Astrocyte (in vitro differentiated cells and primary cell): ENCODE results near the gene UQCR10. TPM values are rescaled to one million over a fixed set of nuclear protein-coding genes. Genes with fewer than 3 reads are reported as not detected.

ENCODE experiments used
- DNase-seq: peaks from one replicate; pipeline ENCODE4 v3.0.0-alpha.2; 2010; ENCODE audit warnings: low read depth
- FAIRE-seq: peaks from 2 replicates; lab custom pipeline; 2011; peaks lifted over from hg19 to GRCh38; lab: Jason Lieb, UNC
- H2AFZ ChIP-seq: 2 replicates; pipeline ENCODE4 v1.6.0; 2012; ENCODE audit warnings: low read depth, low read length, inconsistent platforms
- H3K27ac ChIP-seq: 2 replicates; pipeline ENCODE4 v1.5.1; 2011; ENCODE audit warnings: low read depth, low read length, inconsistent platforms
- H3K27me3 ChIP-seq: 2 replicates; pipeline ENCODE4 v1.6.0; 2011; ENCODE audit warnings: low read length, inconsistent platforms; ENCODE audit not compliant: insufficient read depth
- H3K36me3 ChIP-seq: 2 replicates; pipeline ENCODE4 v1.5.1; 2011; ENCODE audit warnings: low read length, inconsistent platforms; ENCODE audit not compliant: insufficient read depth
- H3K4me1 ChIP-seq: 2 replicates; pipeline ENCODE4 v1.5.1; 2011; ENCODE audit warnings: low read length, inconsistent platforms; ENCODE audit not compliant: insufficient read depth
- H3K4me2 ChIP-seq: 2 replicates; pipeline ENCODE4 v1.6.0; 2012; ENCODE audit warnings: low read length, inconsistent platforms
- H3K4me3 ChIP-seq: 2 replicates; pipeline ENCODE4 v1.5.1; 2011; ENCODE audit warnings: low read depth, mild to moderate bottlenecking, low read length, inconsistent platforms; ENCODE audit not compliant: insufficient read depth
- H3K79me2 ChIP-seq: 2 replicates; pipeline ENCODE4 v1.6.0; 2012; ENCODE audit warnings: mild to moderate bottlenecking, low read length, inconsistent platforms; ENCODE audit not compliant: insufficient read depth
- H3K9ac ChIP-seq: 2 replicates; pipeline ENCODE4 v1.6.0; 2012; ENCODE audit warnings: mild to moderate bottlenecking, low read length, inconsistent platforms
- H3K9me3 ChIP-seq: 2 replicates; pipeline ENCODE4 v1.5.1; 2012; ENCODE audit warnings: low read depth, mild to moderate bottlenecking, low read length, inconsistent platforms; ENCODE audit not compliant: insufficient read depth
- H4K20me1 ChIP-seq: 2 replicates; pipeline ENCODE4 v1.6.0; 2012; ENCODE audit warnings: low read length, inconsistent platforms; ENCODE audit not compliant: insufficient read depth
- H3K27ac Mint-ChIP-seq: one replicate; pipeline ENCODE4 v1.8.0; 2021; ENCODE audit warnings: mild to moderate bottlenecking, mixed read lengths; ENCODE audit not compliant: unreplicated experiment
- H3K27me3 Mint-ChIP-seq: one replicate; pipeline ENCODE4 v1.8.0; 2021; ENCODE audit warnings: low read depth, mixed read lengths; ENCODE audit not compliant: unreplicated experiment
- H3K36me3 Mint-ChIP-seq: one replicate; pipeline ENCODE4 v1.8.0; 2021; ENCODE audit warnings: low read depth, mixed read lengths; ENCODE audit not compliant: unreplicated experiment
- H3K4me1 Mint-ChIP-seq: one replicate; pipeline ENCODE4 v1.8.0; 2021; ENCODE audit warnings: low read depth, mixed read lengths; ENCODE audit not compliant: unreplicated experiment
- H3K4me3 Mint-ChIP-seq: one replicate; pipeline ENCODE4 v1.8.0; 2021; ENCODE audit warnings: mild to moderate bottlenecking, moderate library complexity, mixed read lengths; ENCODE audit not compliant: unreplicated experiment
- H3K9me3 Mint-ChIP-seq: one replicate; pipeline ENCODE4 v1.8.0; 2021; ENCODE audit warnings: mild to moderate bottlenecking, mixed read lengths; ENCODE audit not compliant: unreplicated experiment
- EZH2 ChIP-seq: IDR thresholded peaks from 2 replicates; pipeline ENCODE4 v1.6.1; 2012; ENCODE audit warnings: mild to moderate bottlenecking, low read length, inconsistent platforms; ENCODE audit not compliant: insufficient read depth
- total RNA-seq: library from RNA; stranded (reverse); gene quantifications from 2 replicates; pipeline ENCODE4 v1.2.1, GENCODE V29; 2021
- TF ChIP-seq, protein P1 (sequence below): IDR thresholded peaks from 2 replicates; pipeline ENCODE4 v1.5.1; 2011; ENCODE audit warnings: low read depth, mild to moderate bottlenecking, inconsistent platforms, low read length, moderate library complexity; ENCODE audit not compliant: insufficient read depth

UQCR10 gene
- total RNA-seq, 1 donor from 2014 or later: 112 TPM

DNA sequence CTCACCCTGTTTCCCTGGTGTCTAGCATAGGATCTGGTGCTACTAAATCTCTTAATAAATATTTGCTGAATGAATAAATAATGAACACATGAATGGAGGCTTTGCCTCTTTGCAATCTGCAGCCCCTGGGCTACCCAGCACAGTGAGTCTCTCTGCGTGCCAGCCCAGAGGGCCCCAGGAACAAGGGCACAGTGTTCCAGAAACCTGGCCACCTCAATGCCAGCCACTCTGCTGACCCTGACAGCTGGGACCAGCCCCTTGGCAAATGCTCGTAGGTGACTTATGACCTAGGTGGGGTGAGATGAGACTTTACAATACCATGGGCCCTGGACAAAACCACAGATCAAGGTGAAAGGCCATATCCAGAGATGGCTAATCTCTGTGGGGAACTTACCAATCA lies 31.6 kb downstream of the UQCR10 start:
- peak overlapping the region; percentile 7 for H2AFZ ChIP-seq
- DNase-seq (no peak), FAIRE-seq (no peak)
- no peaks in the 10 kb centered on the region for H4K20me1 ChIP-seq
- peaks cover 24% of the 10 kb centered on the region for H3K36me3 Mint-ChIP-seq
- no peaks in the 10 kb centered on the region for H3K9me3 Mint-ChIP-seq
- peak overlapping the region; percentile 49 for H3K4me2 ChIP-seq
- peak overlapping the region; percentile 48 for H3K9ac ChIP-seq
- TF ChIP-seq, protein P1, sequence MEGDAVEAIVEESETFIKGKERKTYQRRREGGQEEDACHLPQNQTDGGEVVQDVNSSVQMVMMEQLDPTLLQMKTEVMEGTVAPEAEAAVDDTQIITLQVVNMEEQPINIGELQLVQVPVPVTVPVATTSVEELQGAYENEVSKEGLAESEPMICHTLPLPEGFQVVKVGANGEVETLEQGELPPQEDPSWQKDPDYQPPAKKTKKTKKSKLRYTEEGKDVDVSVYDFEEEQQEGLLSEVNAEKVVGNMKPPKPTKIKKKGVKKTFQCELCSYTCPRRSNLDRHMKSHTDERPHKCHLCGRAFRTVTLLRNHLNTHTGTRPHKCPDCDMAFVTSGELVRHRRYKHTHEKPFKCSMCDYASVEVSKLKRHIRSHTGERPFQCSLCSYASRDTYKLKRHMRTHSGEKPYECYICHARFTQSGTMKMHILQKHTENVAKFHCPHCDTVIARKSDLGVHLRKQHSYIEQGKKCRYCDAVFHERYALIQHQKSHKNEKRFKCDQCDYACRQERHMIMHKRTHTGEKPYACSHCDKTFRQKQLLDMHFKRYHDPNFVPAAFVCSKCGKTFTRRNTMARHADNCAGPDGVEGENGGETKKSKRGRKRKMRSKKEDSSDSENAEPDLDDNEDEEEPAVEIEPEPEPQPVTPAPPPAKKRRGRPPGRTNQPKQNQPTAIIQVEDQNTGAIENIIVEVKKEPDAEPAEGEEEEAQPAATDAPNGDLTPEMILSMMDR: no peak
- H3K4me1 Mint-ChIP-seq: peaks cover 40% of the 10 kb centered on the region
- H3K27me3 ChIP-seq: no peaks in the 10 kb centered on the region
- peaks cover 31% of the 10 kb centered on the region for H3K36me3 ChIP-seq
- H3K27ac Mint-ChIP-seq: peak overlapping the region; percentile 90
- peaks cover 16% of the 10 kb centered on the region for H3K4me1 ChIP-seq
- peak overlapping the region; percentile 45 for H3K4me3 Mint-ChIP-seq
- H3K27ac ChIP-seq: peak overlapping the region; percentile 65
- no peak overlapping the region for H3K4me3 ChIP-seq
- H3K79me2 ChIP-seq: no peaks in the 10 kb centered on the region
- no peaks in the 10 kb centered on the region for H3K9me3 ChIP-seq
- no peaks in the 10 kb centered on the region for H3K27me3 Mint-ChIP-seq

GRCh38 chr22:29799217-29799680 lies 32.1 kb downstream of the UQCR10 start:
- peak overlapping the region; percentile 65 for H3K27ac ChIP-seq
- Mint-ChIP-seq H3K9me3 (no peaks in the 10 kb centered on the region), H3K36me3 (peaks cover 24% of the 10 kb centered on the region), H3K27me3 (no peaks in the 10 kb centered on the region), H3K27ac (peak overlapping the region; percentile 90), H3K4me1 (peaks cover 40% of the 10 kb centered on the region), H3K4me3 (no peak overlapping the region)
- DNase-seq (peak; percentile 94), FAIRE-seq (peak; percentile 73)
- TF ChIP-seq EZH2: no peak
- TF ChIP-seq, protein P1: no peak
- peak overlapping the region; percentile 48 for H3K9ac ChIP-seq
- no peaks in the 10 kb centered on the region for H4K20me1 ChIP-seq
- no peaks in the 10 kb centered on the region for H3K27me3 ChIP-seq
- H3K4me2 ChIP-seq: peak overlapping the region; percentile 49
- peaks cover 32% of the 10 kb centered on the region for H3K36me3 ChIP-seq
- H2AFZ ChIP-seq: peak overlapping the region; percentile 7
- no peaks in the 10 kb centered on the region for H3K79me2 ChIP-seq
- H3K4me1 ChIP-seq: peaks cover 16% of the 10 kb centered on the region
- no peaks in the 10 kb centered on the region for H3K9me3 ChIP-seq
- no peak overlapping the region for H3K4me3 ChIP-seq

DNA sequence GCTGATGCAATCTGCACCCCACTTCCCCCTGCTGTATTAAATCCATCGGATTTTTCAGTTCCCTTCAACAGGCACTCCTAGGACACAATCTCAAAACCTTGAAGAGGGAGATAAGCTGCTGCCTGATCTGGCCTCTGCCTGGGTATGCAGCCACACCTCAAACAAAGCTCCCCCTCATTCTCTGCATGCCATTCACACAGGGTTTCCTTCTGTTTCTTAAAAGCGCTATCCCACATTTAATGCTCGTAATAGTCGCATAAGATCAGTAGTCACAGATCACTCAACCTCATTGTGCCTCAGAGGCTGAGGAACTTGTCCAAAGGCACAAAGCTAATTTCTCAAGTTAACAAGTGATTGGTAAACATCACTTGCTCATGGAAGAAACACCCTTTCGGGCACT lies 34.0 kb downstream of the UQCR10 start:
- Mint-ChIP-seq H3K4me1 (peaks cover 33% of the 10 kb centered on the region), H3K36me3 (peaks cover 34% of the 10 kb centered on the region), H3K9me3 (no peaks in the 10 kb centered on the region), H3K27ac (peak overlapping the region; percentile 6), H3K4me3 (no peak overlapping the region), H3K27me3 (no peaks in the 10 kb centered on the region)
- H3K27me3 ChIP-seq: no peaks in the 10 kb centered on the region
- FAIRE-seq (no peak), DNase-seq (no peak)
- H2AFZ ChIP-seq: no peak overlapping the region
- no peak for TF ChIP-seq EZH2
- TF ChIP-seq, protein P1: no peak
- H3K9me3 ChIP-seq: no peaks in the 10 kb centered on the region
- H4K20me1 ChIP-seq: no peaks in the 10 kb centered on the region
- no peak overlapping the region for H3K27ac ChIP-seq
- H3K79me2 ChIP-seq: no peaks in the 10 kb centered on the region
- no peak overlapping the region for H3K9ac ChIP-seq
- peaks cover 24% of the 10 kb centered on the region for H3K36me3 ChIP-seq
- H3K4me1 ChIP-seq: peaks cover 16% of the 10 kb centered on the region
- no peak overlapping the region for H3K4me3 ChIP-seq
- H3K4me2 ChIP-seq: no peak overlapping the region
